ENCODE results near the gene PRKAR2B.

- TF ChIP-seq SIN3A (IDR thresholded peaks at IDR 0.05; ENCODE audit: borderline replicate concordance, insufficient read depth, low read length) (no peak), POLR2AphosphoS5 (IDR thresholded peaks at IDR 0.05; ENCODE audit: low read depth, low read length) (no peak), TAF1 (IDR thresholded peaks at IDR 0.05; ENCODE audit: borderline replicate concordance, insufficient read depth, low read length) (no peak)
These were observed 113.5 kb downstream of the PRKAR2B start for GRCh38 chr7:107158028-107158427.

Data from PFSK-1 (cell line).